GM10266 (cell line): ENCODE results near the gene PPP2R1B.

ENCODE experiments used
- DNase-seq: peaks from one replicate; pipeline ENCODE4 v3.0.0; 2012; ENCODE audit errors: extremely low spot score
- CTCF ChIP-seq: IDR thresholded peaks from 2 replicates; pipeline ENCODE4 v1.5.1; 2012; ENCODE audit warnings: mild to moderate bottlenecking, low read depth; ENCODE audit not compliant: control insufficient read depth, insufficient read depth; ENCODE audit errors: missing control alignments

The PPP2R1B gene

GRCh38 chr11:111715142-111715816, 50.9 kb downstream of the PPP2R1B start:
- no peak for DNase-seq
- no peak for TF ChIP-seq CTCF

- DNase-seq = no peak
- TF ChIP-seq CTCF = no peak
These were observed 51.7 kb downstream of the PPP2R1B start for GRCh38 chr11:111714522-111714921.

GRCh38 chr11:111707691-111708067, 58.5 kb downstream of the PPP2R1B start:
- DNase-seq = no peak
- TF ChIP-seq CTCF = no peak

- TF ChIP-seq CTCF = no peak
- no peak for DNase-seq
These were observed 59.0 kb downstream of the PPP2R1B start for GRCh38 chr11:111707039-111707690.

GRCh38 chr11:111703576-111703975, 62.6 kb downstream of the PPP2R1B start:
- DNase-seq = no peak
- no peak for TF ChIP-seq CTCF

GRCh38 chr11:111702623-111703022, 63.6 kb downstream of the PPP2R1B start:
- no peak for DNase-seq
- TF ChIP-seq CTCF = no peak

GRCh38 chr11:111700162-111700561, 66.0 kb downstream of the PPP2R1B start:
- TF ChIP-seq CTCF = no peak
- DNase-seq = no peak
